Measurements from ENCODE around the gene CD109.
A peak's percentile ranks its signal among the peaks of the same experiment; 100 is the strongest.
"Not testable (repeated sequence)": the region's sequence is repeated elsewhere in the genome, so short reads cannot be mapped to it uniquely, and the experiment has no call there.

CD109 gene

DNA sequence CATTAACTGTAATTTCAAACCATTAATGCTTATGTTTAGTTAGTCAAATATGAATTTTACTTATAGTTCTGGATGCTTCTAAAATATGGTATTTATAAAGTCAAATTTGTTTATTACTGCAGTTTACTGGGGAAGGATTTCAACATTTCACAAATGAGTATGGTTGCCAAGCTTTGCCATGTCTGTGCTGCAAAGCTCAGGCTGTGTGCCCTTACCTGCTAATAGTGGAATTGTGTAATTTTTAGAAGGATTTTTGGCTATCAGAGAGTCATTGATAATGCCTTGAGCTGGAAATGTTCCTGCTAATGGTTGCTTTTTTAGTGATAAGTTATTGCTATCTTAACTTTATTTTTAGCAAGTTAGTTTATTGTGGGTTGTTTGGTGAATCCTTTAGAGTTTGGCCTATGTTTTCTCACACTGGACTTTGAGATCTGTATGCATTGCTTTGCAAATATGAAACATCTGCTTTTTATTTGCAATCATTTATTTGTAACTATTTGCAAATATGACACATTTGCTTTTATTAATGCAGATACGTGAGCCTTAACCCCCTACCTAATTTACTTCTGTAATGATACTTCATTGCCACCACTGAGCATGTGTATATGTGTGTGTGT, 105.8 kb downstream of the CD109 start:
- no peak for ATAC-seq
- TF ChIP-seq ZC3H10 (CRISPR knock-in tag; IDR thresholded peaks at IDR 0.05) (no peak), ZFP3 (CRISPR knock-in tag; IDR thresholded peaks at IDR 0.05) (no peak), ARNTL (CRISPR knock-in tag; IDR thresholded peaks at IDR 0.05; ENCODE audit: borderline replicate concordance, low read depth) (no peak), ZFP30 (CRISPR knock-in tag; IDR thresholded peaks at IDR 0.05) (no peak), TOX (CRISPR knock-in tag; IDR thresholded peaks at IDR 0.05; ENCODE audit: borderline replicate concordance) (no peak), SNAI2 (CRISPR knock-in tag; IDR thresholded peaks at IDR 0.05) (no peak), PPARA (CRISPR knock-in tag; IDR thresholded peaks at IDR 0.05; ENCODE audit: borderline replicate concordance) (no peak), OSR1 (CRISPR knock-in tag; IDR thresholded peaks at IDR 0.05) (no peak), ZNF8 (CRISPR knock-in tag; IDR thresholded peaks at IDR 0.05) (no peak), ISL1 (CRISPR knock-in tag; IDR thresholded peaks at IDR 0.05) (no peak), CSDC2 (CRISPR knock-in tag; IDR thresholded peaks at IDR 0.05) (no peak), RARB (CRISPR knock-in tag; IDR thresholded peaks at IDR 0.05) (no peak)
- TF ChIP-seq, protein P1, sequence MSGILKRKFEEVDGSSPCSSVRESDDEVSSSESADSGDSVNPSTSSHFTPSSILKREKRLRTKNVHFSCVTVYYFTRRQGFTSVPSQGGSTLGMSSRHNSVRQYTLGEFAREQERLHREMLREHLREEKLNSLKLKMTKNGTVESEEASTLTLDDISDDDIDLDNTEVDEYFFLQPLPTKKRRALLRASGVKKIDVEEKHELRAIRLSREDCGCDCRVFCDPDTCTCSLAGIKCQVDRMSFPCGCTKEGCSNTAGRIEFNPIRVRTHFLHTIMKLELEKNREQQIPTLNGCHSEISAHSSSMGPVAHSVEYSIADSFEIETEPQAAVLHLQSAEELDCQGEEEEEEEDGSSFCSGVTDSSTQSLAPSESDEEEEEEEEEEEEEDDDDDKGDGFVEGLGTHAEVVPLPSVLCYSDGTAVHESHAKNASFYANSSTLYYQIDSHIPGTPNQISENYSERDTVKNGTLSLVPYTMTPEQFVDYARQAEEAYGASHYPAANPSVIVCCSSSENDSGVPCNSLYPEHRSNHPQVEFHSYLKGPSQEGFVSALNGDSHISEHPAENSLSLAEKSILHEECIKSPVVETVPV (CRISPR knock-in tag; IDR thresholded peaks at IDR 0.05) = no peak
- TF ChIP-seq, protein P2, sequence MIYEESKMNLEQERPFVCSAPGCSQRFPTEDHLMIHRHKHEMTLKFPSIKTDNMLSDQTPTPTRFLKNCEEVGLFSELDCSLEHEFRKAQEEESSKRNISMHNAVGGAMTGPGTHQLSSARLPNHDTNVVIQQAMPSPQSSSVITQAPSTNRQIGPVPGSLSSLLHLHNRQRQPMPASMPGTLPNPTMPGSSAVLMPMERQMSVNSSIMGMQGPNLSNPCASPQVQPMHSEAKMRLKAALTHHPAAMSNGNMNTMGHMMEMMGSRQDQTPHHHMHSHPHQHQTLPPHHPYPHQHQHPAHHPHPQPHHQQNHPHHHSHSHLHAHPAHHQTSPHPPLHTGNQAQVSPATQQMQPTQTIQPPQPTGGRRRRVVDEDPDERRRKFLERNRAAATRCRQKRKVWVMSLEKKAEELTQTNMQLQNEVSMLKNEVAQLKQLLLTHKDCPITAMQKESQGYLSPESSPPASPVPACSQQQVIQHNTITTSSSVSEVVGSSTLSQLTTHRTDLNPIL (CRISPR knock-in tag; IDR thresholded peaks at IDR 0.05; ENCODE audit: low read depth) = no peak
- TF ChIP-seq, protein P3, sequence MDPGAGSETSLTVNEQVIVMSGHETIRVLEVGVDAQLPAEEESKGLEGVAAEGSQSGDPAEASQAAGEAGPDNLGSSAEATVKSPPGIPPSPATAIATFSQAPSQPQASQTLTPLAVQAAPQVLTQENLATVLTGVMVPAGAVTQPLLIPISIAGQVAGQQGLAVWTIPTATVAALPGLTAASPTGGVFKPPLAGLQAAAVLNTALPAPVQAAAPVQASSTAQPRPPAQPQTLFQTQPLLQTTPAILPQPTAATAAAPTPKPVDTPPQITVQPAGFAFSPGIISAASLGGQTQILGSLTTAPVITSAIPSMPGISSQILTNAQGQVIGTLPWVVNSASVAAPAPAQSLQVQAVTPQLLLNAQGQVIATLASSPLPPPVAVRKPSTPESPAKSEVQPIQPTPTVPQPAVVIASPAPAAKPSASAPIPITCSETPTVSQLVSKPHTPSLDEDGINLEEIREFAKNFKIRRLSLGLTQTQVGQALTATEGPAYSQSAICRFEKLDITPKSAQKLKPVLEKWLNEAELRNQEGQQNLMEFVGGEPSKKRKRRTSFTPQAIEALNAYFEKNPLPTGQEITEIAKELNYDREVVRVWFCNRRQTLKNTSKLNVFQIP (CRISPR knock-in tag; IDR thresholded peaks at IDR 0.05; ENCODE audit: borderline replicate concordance, low read depth) = no peak

DNA sequence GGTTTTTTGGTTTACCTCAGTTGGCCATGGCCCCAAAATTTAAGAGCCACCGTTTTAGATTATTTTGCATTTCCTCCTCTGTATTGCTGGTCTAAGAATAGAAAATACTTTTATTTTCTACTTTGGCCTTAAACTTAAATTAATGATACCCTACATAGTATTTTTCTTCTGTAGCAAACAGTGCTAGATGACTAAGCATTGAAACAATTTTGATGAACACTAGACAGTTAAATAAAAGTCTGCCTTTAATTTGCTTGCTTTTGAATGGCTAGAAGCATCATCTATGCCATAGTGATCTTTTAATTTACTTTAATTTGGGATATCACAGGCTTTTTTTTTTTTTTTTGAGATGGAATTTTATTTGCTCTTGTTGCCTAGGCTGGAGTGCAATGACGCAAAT, 106.4 kb downstream of the CD109 start:
- TF ChIP-seq TOX (CRISPR knock-in tag; IDR thresholded peaks at IDR 0.05; ENCODE audit: borderline replicate concordance) = no peak
- TF ChIP-seq, protein P3 (CRISPR knock-in tag; IDR thresholded peaks at IDR 0.05; ENCODE audit: borderline replicate concordance, low read depth) = no peak
- TF ChIP-seq ZNF8 (CRISPR knock-in tag; IDR thresholded peaks at IDR 0.05) = no peak
- TF ChIP-seq, protein P4, sequence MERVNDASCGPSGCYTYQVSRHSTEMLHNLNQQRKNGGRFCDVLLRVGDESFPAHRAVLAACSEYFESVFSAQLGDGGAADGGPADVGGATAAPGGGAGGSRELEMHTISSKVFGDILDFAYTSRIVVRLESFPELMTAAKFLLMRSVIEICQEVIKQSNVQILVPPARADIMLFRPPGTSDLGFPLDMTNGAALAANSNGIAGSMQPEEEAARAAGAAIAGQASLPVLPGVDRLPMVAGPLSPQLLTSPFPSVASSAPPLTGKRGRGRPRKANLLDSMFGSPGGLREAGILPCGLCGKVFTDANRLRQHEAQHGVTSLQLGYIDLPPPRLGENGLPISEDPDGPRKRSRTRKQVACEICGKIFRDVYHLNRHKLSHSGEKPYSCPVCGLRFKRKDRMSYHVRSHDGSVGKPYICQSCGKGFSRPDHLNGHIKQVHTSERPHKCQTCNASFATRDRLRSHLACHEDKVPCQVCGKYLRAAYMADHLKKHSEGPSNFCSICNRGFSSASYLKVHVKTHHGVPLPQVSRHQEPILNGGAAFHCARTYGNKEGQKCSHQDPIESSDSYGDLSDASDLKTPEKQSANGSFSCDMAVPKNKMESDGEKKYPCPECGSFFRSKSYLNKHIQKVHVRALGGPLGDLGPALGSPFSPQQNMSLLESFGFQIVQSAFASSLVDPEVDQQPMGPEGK (CRISPR knock-in tag; IDR thresholded peaks at IDR 0.05; ENCODE audit: borderline replicate concordance) = no peak
- TF ChIP-seq, protein P2 (CRISPR knock-in tag; IDR thresholded peaks at IDR 0.05; ENCODE audit: low read depth) = no peak
- TF ChIP-seq OSR1 (CRISPR knock-in tag; IDR thresholded peaks at IDR 0.05) = no peak
- no peak for TF ChIP-seq ZFP30 (CRISPR knock-in tag; IDR thresholded peaks at IDR 0.05)
- no peak for TF ChIP-seq ISL1 (CRISPR knock-in tag; IDR thresholded peaks at IDR 0.05)
- peak; percentile 42; the same call in 2 of the 3 replicates for ATAC-seq

DNA sequence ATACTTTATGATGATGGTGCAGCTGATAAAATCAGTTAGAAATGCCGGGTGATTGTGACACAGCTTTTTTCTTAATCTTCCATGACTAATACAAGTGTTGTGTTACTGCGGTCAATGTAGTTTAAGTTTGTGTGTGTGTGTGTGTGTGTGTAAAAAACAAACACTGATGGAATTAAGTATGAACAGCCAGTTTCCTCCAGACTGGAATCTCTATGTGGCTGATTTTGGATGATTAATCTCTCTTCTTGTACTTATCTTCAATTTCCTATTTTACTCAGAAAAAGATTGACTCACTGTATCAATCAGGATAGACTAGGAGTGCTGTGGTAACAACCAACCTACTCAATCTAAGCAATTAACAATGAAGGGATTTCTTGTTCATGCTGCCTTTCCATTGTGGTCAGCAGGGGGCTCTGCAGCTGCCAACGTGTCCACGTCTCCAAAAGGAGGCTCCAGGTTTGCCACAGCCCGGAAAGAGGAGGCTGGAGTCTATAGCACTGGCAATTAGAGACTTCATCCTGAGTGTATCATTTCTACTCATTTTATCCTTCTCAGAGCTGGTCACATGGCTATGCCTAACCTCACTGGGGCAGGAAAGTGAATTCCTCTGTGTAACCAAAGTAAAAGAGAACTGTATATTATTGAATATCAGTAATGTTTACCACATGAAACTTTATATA, 107.7 kb downstream of the CD109 start:
- ATAC-seq = peak; percentile 83
- TF ChIP-seq ZFP30 (CRISPR knock-in tag; IDR thresholded peaks at IDR 0.05) (no peak), TOX (CRISPR knock-in tag; IDR thresholded peaks at IDR 0.05; ENCODE audit: borderline replicate concordance) (no peak), ZNF8 (CRISPR knock-in tag; IDR thresholded peaks at IDR 0.05) (no peak), ISL1 (CRISPR knock-in tag; IDR thresholded peaks at IDR 0.05) (no peak), ZC3H10 (CRISPR knock-in tag; IDR thresholded peaks at IDR 0.05) (no peak), SNAI2 (CRISPR knock-in tag; IDR thresholded peaks at IDR 0.05) (no peak), RARB (CRISPR knock-in tag; IDR thresholded peaks at IDR 0.05) (no peak)
- TF ChIP-seq, protein P3 (CRISPR knock-in tag; IDR thresholded peaks at IDR 0.05; ENCODE audit: borderline replicate concordance, low read depth) = no peak
- TF ChIP-seq, protein P5, sequence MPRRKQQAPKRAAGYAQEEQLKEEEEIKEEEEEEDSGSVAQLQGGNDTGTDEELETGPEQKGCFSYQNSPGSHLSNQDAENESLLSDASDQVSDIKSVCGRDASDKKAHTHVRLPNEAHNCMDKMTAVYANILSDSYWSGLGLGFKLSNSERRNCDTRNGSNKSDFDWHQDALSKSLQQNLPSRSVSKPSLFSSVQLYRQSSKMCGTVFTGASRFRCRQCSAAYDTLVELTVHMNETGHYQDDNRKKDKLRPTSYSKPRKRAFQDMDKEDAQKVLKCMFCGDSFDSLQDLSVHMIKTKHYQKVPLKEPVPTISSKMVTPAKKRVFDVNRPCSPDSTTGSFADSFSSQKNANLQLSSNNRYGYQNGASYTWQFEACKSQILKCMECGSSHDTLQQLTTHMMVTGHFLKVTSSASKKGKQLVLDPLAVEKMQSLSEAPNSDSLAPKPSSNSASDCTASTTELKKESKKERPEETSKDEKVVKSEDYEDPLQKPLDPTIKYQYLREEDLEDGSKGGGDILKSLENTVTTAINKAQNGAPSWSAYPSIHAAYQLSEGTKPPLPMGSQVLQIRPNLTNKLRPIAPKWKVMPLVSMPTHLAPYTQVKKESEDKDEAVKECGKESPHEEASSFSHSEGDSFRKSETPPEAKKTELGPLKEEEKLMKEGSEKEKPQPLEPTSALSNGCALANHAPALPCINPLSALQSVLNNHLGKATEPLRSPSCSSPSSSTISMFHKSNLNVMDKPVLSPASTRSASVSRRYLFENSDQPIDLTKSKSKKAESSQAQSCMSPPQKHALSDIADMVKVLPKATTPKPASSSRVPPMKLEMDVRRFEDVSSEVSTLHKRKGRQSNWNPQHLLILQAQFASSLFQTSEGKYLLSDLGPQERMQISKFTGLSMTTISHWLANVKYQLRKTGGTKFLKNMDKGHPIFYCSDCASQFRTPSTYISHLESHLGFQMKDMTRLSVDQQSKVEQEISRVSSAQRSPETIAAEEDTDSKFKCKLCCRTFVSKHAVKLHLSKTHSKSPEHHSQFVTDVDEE (CRISPR knock-in tag; IDR thresholded peaks at IDR 0.05) = no peak

DNA sequence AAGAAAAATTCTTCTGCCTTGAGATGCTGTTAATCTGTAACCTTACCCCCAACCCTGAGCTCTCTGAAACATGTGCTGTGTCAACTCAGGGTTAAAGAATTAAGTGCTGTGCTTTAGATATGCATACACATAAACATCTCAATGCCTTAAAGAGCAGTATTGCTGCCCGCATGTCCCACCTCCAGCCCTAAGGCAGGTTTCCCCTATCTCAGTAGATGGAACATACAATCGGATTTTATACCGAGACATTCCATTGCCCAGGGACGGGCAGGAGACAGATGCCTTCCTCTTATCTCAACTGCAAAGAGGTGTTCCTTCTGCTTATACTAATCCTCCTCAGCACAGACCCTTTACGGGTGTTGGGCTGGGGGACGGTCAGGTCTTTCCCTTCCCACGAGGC, 109.2 kb downstream of the CD109 start:
- not testable (repeated sequence) for ATAC-seq

DNA sequence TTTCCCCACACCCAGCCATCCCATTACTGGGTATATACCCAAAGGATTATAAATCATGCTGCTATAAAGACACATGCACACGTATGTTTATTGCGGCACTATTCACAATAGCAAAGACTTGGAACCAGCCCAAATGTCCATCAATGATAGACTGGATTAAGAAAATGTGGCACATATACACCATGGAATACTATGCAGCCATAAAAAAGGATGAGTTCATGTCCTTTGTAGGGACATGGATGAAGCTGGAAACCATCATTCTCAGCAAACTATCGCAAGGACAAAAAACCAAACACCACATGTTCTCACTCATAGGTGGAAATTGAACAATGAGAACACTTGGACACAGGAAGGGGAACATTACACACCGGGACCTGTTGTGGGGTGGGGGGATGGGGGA, 110.0 kb downstream of the CD109 start:
- ATAC-seq = not testable (repeated sequence)

Data from SK-N-SH treated with all-trans-retinoic acid at 6 μM for 48 hours (cell line).